Skin of body (tissue), 3 donors: ENCODE data around the gene CEP89. TPM values are rescaled to one million over a fixed set of nuclear protein-coding genes. Genes with fewer than 3 reads are reported as not detected.
"Not testable (repeated sequence)": the region's sequence is repeated elsewhere in the genome, so short reads cannot be mapped to it uniquely, and the experiment has no call there.

Experiments used
- DNase-seq: peaks from one replicate; lab custom pipeline; 2025; lab: John Stamatoyannopoulos, UW
- small RNA-seq: library from RNA; depleted of rRNA; stranded (forward); fragments of <200 nt; gene quantifications from one replicate; pipeline ENCODE3, GENCODE V24; 2014; ENCODE audit warnings: low replicate concordance
- total RNA-seq: library from RNA; depleted of rRNA; stranded (reverse); fragments of >200 nt; gene quantifications from one replicate; pipeline ENCODE4 v1.2.3, GENCODE V29; 2014

Gene CEP89
- total RNA-seq, 1 donor from 2014 or later: 9.5 TPM

GRCh38 chr19:32842061-32842460 lies 129.7 kb downstream of the CEP89 start:
- DNase-seq: no peak

DNA sequence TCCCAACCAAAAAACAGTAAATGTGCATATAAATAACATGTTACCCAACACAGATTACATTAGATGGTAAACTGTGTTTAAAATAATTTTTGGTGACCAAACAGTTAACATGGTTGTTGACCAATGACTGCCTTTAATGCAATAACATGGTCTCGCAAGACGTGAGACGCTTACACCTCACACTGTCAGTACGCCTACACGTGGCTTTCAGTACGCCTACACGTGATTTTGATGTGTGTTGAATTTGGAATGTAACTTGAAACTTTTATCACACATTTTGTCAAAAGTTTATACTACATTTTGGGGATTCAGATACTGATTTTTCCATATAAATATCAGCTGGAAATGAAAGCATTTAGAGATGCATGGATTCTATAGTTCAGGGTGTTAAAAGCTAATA lies 134.2 kb downstream of the CEP89 start:
- DNase-seq: no peak

GRCh38 chr19:32833388-32833787 lies 138.4 kb downstream of the CEP89 start:
- not testable (repeated sequence) for DNase-seq

GRCh38 chr19:32832825-32833224 lies 138.9 kb downstream of the CEP89 start:
- DNase-seq: not testable (repeated sequence)

DNA sequence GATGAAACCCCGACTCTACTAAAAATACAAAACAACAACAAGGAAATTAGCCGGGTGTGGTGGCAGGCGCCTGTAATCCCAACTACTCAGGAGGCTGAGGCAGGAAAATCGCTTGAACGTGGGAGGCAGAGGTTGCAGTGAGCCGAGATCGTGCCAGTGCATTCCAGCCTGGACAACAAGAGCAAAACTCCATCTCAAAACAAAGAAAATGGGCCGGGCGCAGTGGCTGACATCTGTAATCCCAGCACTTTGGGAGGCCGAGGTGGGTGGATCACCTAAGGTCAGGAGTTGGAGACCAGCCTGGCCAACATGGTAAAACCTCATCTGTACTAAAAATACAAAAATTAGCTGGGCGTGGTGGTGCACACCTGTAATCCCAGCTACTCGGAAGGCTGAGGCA lies 139.7 kb downstream of the CEP89 start:
- DNase-seq: not testable (repeated sequence)

DNA sequence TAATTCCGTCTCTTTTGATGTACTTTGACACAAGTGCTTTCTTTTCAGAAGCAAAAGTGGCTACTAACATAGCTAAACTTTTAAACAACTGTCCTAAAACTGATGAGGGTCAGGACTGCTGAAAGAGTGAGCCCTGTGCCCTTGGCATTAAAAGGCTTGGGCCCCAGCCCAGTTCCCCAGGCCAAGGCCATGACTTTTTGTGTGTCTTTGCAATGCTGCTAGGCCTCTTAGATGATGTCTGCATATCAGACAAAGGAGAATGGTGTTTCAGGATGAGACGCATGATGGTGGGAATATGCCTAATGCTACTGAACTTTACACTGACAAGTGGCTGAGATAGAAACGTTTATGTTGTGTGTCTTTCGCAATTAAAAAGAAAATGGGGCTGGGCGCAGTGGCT lies 140.1 kb downstream of the CEP89 start:
- DNase-seq: no peak

- no peak for DNase-seq
Observed at GRCh38 chr19:32830231-32831014, 141.3 kb downstream of the CEP89 start.

DNA sequence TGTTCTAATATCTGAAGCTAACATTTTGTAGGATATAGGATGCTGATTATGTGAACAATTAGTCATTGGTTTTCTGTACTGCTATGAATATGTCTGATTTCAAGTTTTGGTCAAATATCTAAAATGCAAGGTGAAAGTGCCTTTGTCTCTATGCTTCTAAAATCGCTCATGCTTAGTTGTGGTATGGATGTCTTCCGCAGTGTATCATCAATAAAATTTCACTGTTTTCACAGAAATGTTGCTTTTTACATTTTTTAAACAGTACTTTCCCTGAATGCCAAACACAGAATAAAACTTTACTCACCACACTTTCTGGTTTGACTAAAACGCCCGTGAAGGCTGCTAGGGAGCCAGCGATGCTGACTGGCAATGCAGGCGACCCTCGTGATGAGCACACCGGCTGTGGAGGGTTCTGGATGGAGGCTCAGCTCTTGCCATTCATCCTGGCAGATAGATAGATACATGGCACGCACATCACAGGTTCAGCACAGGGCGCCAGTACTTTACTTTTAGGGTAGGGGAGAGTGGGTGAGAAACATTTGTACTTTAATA lies 142.3 kb downstream of the CEP89 start:
- no peak for DNase-seq

- DNase-seq: no peak
Observed at GRCh38 chr19:32828643-32829344, 143.0 kb downstream of the CEP89 start.

DNA sequence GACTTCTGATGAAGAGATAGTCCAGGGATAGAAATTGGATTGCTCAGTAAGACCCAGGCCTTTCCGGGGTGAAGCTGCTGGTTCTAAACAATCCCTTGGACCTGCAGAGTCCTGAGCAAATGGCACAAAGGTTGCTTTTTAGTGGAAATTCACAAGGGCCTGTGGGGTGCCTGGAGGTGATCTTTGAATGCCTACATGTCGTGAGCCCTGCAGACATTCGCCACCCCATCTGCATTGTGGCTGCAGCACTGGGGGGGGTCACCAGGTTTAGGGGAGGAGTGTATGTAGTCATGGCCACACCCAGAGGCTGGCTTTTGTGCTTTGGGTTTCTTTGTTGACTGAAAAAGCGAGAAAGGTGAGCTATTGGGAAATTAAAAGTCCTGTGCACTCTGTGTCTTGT lies 143.6 kb downstream of the CEP89 start:
- DNase-seq: no peak

Small RNAs within 50 kb of the gene (small RNA-seq; reads per million reads assigned to genes)
- not detected for gene RN7SKP22

Other genes with a start within 250 kb of the CEP89 start
- 0.10 TPM for gene SLC7A9, start 102.2 kb downstream of the CEP89 start, total RNA-seq
- gene FAAP24, start 284 bp upstream of the CEP89 start, total RNA-seq: 0.79 TPM
- gene RHPN2, start 92.9 kb upstream of the CEP89 start, total RNA-seq: 2.2 TPM
- 6.4 TPM for gene GPATCH1, start 109.2 kb upstream of the CEP89 start, total RNA-seq
- gene WDR88, start 160.2 kb upstream of the CEP89 start, total RNA-seq: 0.10 TPM
- gene LRP3, start 222.4 kb upstream of the CEP89 start, total RNA-seq: 15.0 TPM